OCI-LY7 (cell line): ENCODE results near the gene C19orf25.

ENCODE experiments used
- CTCF ChIP-seq: fragments of 200-600 bp; sonication (generic); conservative IDR thresholded peaks from 2 replicates; pipeline ENCODE4 v1.5.1; 2014; ENCODE audit warnings: mild to moderate bottlenecking, antibody characterized with exemption, low read length, moderate library complexity, mixed read lengths
- EZH2phosphoT487 ChIP-seq: fragments of 200-600 bp; sonication (generic); IDR thresholded peaks from 2 replicates; pipeline ENCODE4 v1.6.1; 2018; ENCODE audit warnings: low read depth, borderline replicate concordance, mild to moderate bottlenecking, mixed run types, antibody characterized with exemption, low read length, moderate library complexity, mixed read lengths

- TF ChIP-seq CTCF = no peak
- TF ChIP-seq EZH2phosphoT487 = no peak
Observed at GRCh38 chr19:1425902-1426301, 53.1 kb downstream of the C19orf25 start.
